Measurements from ENCODE around the gene HPCAL1.
"Not testable (repeated sequence)": the region's sequence is repeated elsewhere in the genome, so short reads cannot be mapped to it uniquely, and the experiment has no call there.

GRCh38 chr2:10295649-10296048 lies 7.1 kb upstream of the HPCAL1 start:
- TF ChIP-seq CTCF (conservative IDR thresholded peaks at IDR 0.05; ENCODE audit: low read depth in 2 of 2); JUNB (IDR thresholded peaks at IDR 0.05; ENCODE audit: unreplicated experiment): not testable (repeated sequence)

Measured in GM23338 (cell line).